Smooth muscle cell (in vitro differentiated cells): Measurements from ENCODE around the gene CMTM4. TPM values are rescaled to one million over a fixed set of nuclear protein-coding genes. Genes with fewer than 3 reads are reported as not detected.

Source experiments
- DNase-seq: peaks from one replicate; lab custom pipeline; 2025; ENCODE audit not compliant: unreplicated experiment; lab: John Stamatoyannopoulos, UW
- H2AFZ ChIP-seq: fragments of 200-600 bp; sonication (generic); 2 replicates; pipeline ENCODE4 v1.6.0; 2016; ENCODE audit warnings: antibody characterized with exemption, low read depth, mild to moderate bottlenecking
- H3F3A ChIP-seq: fragments of 200-600 bp; sonication (generic); 2 replicates; pipeline ENCODE4 v1.6.0; 2017; ENCODE audit warnings: antibody characterized with exemption, low read depth
- H3K27ac ChIP-seq: fragments of 200-600 bp; sonication (generic); 2 replicates; pipeline ENCODE4 v1.5.1; 2016; ENCODE audit warnings: low read depth, mild to moderate bottlenecking
- H3K27me3 ChIP-seq: fragments of 200-600 bp; sonication (generic); 2 replicates; pipeline ENCODE4 v1.6.1; 2016; ENCODE audit warnings: low read depth, mild to moderate bottlenecking
- H3K36me3 ChIP-seq: fragments of 200-600 bp; sonication (generic); 2 replicates; pipeline ENCODE4 v1.5.1; 2016; ENCODE audit warnings: low read depth
- H3K4me1 ChIP-seq: fragments of 200-600 bp; sonication (generic); 2 replicates; pipeline ENCODE4 v1.5.1; 2016; ENCODE audit warnings: low read depth
- H3K4me2 ChIP-seq: fragments of 200-600 bp; sonication (generic); 2 replicates; pipeline ENCODE4 v1.6.0; 2016; ENCODE audit warnings: mild to moderate bottlenecking
- H3K4me3 ChIP-seq: fragments of 200-600 bp; sonication (generic); 2 replicates; pipeline ENCODE4 v1.5.1; 2016; ENCODE audit warnings: mild to moderate bottlenecking
- H3K79me2 ChIP-seq: fragments of 200-600 bp; sonication (generic); 2 replicates; pipeline ENCODE4 v1.6.0; 2016; ENCODE audit warnings: low read depth, mild to moderate bottlenecking
- H3K9ac ChIP-seq: fragments of 200-600 bp; sonication (generic); 2 replicates; pipeline ENCODE4 v1.6.0; 2016; ENCODE audit warnings: low read depth
- H3K9me3 ChIP-seq: fragments of 200-600 bp; sonication (generic); replicated peaks from 2 replicates; pipeline ENCODE4 v1.5.1; 2016; ENCODE audit warnings: low read depth
- H4K20me1 ChIP-seq: fragments of 200-600 bp; sonication (generic); 2 replicates; pipeline ENCODE4 v1.6.0; 2016; ENCODE audit warnings: low read depth
- WGBS: methylation state at CpG from one replicate; pipeline ENCODE4 v1.1.7; 2016; ENCODE audit warnings: low lambda C conversion rate; 5-methylcytosine and 5-hydroxymethylcytosine counted together
- polyA plus RNA-seq: library from polyadenylated mRNA; unstranded; fragments of >200 nt; fragmentation: Nextera tagmentation; extraction: Ambion mirVana; gene quantifications from 2 replicates; pipeline ENCODE4 v1.2.1, GENCODE V29; 2016
- total RNA-seq: library from RNA; depleted of rRNA; stranded (reverse); fragments of >200 nt; gene quantifications from 2 replicates; pipeline ENCODE4 v1.2.3, GENCODE V29; 2014
- TF ChIP-seq, protein P1 (sequence below): fragments of 200-600 bp; sonication (generic); IDR thresholded peaks from 2 replicates; pipeline ENCODE4 v1.5.1; 2017; ENCODE audit warnings: borderline replicate concordance, mild to moderate bottlenecking, antibody characterized with exemption; ENCODE audit not compliant: insufficient read depth, poor library complexity, severe bottlenecking

Gene CMTM4
- total and polyA plus RNA-seq, 2 experiments from 2014 or later = 7.2 to 25.2 TPM

DNA sequence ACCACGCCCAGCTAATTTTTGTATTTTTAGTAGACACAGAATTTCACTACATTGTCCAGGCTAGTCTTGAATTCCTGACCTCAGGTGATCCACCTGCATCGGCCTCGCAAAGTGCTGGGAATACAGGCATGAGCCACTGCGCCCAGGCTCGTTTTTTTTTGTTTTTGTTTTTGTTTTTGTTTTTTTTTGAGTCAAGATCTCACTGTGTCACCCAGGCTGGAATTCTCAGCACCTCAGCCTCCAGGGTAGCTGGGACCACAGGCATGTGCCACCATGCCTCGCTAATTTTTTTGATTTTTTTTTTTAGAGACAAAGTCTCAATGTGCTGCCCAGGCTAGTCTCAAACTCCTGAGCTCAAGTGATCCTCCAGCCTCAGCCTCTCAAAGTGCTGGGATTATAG is 17.5 kb upstream of the CMTM4 start:
- no peaks in the 10 kb centered on the region for H3K9me3 ChIP-seq

DNA sequence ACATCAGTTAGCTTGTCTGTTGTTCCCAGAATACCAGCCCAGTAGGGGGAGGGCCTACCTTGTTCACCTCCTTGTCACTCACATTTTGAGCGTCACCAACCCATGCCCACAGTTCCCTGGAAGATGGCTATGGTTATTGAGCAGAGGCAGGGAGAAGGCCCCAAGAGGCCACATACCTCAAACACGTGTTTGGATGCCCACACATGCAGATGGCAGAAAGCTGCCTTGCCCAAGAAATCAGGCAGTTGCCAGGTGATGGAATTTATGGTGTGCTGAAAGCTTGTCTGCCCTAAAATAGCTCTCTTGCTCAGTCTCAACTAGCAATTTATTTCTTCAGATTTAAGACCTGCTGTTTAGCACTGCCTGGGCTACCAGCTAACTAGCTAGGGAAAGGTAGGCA is 16.5 kb upstream of the CMTM4 start:
- Histone ChIP-seq H3F3A (no peaks in the 10 kb centered on the region), H3K4me3 (no peak overlapping the region), H3K79me2 (no peaks in the 10 kb centered on the region), H3K4me2 (no peak overlapping the region), H3K36me3 (no peaks in the 10 kb centered on the region), H2AFZ (no peak overlapping the region), H3K27me3 (no peaks in the 10 kb centered on the region), H3K4me1 (no peaks in the 10 kb centered on the region), H4K20me1 (peaks cover 7% of the 10 kb centered on the region), H3K9ac (no peak overlapping the region), H3K9me3 (no peaks in the 10 kb centered on the region), H3K27ac (no peak overlapping the region)
- TF ChIP-seq, protein P1, sequence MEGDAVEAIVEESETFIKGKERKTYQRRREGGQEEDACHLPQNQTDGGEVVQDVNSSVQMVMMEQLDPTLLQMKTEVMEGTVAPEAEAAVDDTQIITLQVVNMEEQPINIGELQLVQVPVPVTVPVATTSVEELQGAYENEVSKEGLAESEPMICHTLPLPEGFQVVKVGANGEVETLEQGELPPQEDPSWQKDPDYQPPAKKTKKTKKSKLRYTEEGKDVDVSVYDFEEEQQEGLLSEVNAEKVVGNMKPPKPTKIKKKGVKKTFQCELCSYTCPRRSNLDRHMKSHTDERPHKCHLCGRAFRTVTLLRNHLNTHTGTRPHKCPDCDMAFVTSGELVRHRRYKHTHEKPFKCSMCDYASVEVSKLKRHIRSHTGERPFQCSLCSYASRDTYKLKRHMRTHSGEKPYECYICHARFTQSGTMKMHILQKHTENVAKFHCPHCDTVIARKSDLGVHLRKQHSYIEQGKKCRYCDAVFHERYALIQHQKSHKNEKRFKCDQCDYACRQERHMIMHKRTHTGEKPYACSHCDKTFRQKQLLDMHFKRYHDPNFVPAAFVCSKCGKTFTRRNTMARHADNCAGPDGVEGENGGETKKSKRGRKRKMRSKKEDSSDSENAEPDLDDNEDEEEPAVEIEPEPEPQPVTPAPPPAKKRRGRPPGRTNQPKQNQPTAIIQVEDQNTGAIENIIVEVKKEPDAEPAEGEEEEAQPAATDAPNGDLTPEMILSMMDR = no peak
- WGBS = 66% methylated on average over 2 of the region's 2 CpGs
- no peak for DNase-seq

More for the DNA sequence above, 17.5 kb upstream of the CMTM4 start:
- 84% methylated on average over 6 of the region's 6 CpGs for WGBS
- no peaks in the 10 kb centered on the region for H3K27me3 ChIP-seq
- H4K20me1 ChIP-seq = peaks cover 7% of the 10 kb centered on the region
- peaks cover under 1% of the 10 kb centered on the region for H3F3A ChIP-seq
- H3K36me3 ChIP-seq = no peaks in the 10 kb centered on the region
- DNase-seq = no peak
- H3K9ac ChIP-seq = no peak overlapping the region
- H3K4me1 ChIP-seq = no peaks in the 10 kb centered on the region
- H2AFZ ChIP-seq = no peak overlapping the region
- TF ChIP-seq, protein P1 = no peak
- H3K79me2 ChIP-seq = no peaks in the 10 kb centered on the region
- H3K4me3 ChIP-seq = no peak overlapping the region
- H3K27ac ChIP-seq = no peak overlapping the region
- H3K4me2 ChIP-seq = no peak overlapping the region

DNA sequence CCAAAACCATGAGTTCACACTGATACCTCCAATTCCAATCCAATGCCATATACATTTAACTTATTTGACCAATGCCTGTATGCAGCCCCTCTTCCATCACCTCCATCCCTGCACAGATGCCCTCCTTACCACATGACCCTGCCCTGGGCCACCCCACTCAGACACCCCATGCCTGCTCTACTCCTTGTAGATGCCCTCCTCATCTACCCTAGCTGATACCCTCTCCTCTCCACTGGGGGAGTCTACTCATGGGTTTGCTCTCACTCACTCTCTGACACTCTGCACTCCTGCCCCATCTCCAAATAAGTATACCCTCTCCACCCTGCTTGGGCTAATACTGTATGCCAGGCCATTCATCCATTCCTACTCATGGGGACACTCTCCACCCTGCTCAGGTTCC is 16.0 kb upstream of the CMTM4 start:
- DNase-seq = no peak
- H3K79me2 ChIP-seq = no peaks in the 10 kb centered on the region
- H3K27me3 ChIP-seq = no peaks in the 10 kb centered on the region
- H2AFZ ChIP-seq = no peak overlapping the region
- H4K20me1 ChIP-seq = peaks cover 4% of the 10 kb centered on the region
- TF ChIP-seq, protein P1 = no peak
- no peak overlapping the region for H3K27ac ChIP-seq
- no peaks in the 10 kb centered on the region for H3F3A ChIP-seq
- no peaks in the 10 kb centered on the region for H3K36me3 ChIP-seq
- H3K4me2 ChIP-seq = no peak overlapping the region
- H3K4me3 ChIP-seq = no peak overlapping the region
- no peaks in the 10 kb centered on the region for H3K9me3 ChIP-seq
- no peak overlapping the region for H3K9ac ChIP-seq
- H3K4me1 ChIP-seq = no peaks in the 10 kb centered on the region

DNA sequence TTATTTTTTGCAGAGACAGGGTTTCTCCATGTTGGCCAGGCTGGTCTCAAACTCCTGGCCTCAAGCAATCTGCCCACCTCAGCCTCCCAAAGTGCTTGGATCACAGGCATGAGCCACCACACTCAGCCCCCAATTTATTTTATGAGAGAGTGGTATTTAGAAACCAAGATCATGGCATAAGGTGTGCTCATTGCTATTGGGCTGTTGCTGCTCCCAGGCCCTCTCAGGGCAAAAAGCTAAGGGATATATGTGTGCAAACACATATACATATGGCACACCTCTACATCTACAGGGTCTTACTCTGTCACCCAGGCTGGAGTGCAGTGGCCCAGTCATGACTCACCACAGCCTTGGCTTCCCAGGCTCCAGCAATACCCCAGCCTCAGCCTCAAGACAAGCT is 15.0 kb upstream of the CMTM4 start:
- Histone ChIP-seq H3K36me3 (no peaks in the 10 kb centered on the region), H3K9me3 (no peaks in the 10 kb centered on the region), H3K4me1 (no peaks in the 10 kb centered on the region), H3K79me2 (no peaks in the 10 kb centered on the region), H3K4me3 (no peak overlapping the region), H3K27ac (no peak overlapping the region), H3K4me2 (no peak overlapping the region), H3K9ac (no peak overlapping the region), H2AFZ (no peak overlapping the region), H3K27me3 (no peaks in the 10 kb centered on the region), H4K20me1 (no peaks in the 10 kb centered on the region), H3F3A (no peaks in the 10 kb centered on the region)
- TF ChIP-seq, protein P1 = no peak
- DNase-seq = no peak
